ENCODE measurements around the gene RCAN2. TPM values are rescaled to one million over a fixed set of nuclear protein-coding genes. Genes with fewer than 3 reads are reported as not detected.

The RCAN2 gene
- total RNA-seq, result 1.2 and 1.4 TPM in 2 replicates
- 6.9 TPM for polyA plus RNA-seq (2012)

- DNase-seq (ENCODE audit: low read depth), result peak; percentile 53
Measured at GRCh38 chr6:46491201-46491627, at the start of gene RCAN2. Gene RCAN2, minus strand, starts transcription at chr6:46491449.

DNA sequence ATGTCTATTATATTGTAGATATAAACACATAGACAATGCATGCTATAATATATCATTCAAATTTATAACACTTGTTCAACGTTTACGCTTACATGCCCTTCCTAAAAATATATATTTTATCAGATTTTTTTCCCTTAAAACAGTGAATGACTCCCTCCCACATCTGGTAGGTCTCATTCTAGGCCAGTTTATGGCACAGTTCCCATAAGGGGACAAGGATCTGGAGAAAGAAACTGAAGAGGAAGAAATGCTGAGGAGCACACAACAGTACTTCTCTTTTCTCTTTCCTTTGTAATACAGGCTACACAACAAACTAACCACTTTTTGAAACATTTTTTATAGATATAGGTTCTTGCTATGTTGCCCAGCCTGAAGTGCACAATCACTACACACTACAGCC lies 48.6 kb upstream of the RCAN2 start:
- no peak for DNase-seq (ENCODE audit: low read depth)

DNA sequence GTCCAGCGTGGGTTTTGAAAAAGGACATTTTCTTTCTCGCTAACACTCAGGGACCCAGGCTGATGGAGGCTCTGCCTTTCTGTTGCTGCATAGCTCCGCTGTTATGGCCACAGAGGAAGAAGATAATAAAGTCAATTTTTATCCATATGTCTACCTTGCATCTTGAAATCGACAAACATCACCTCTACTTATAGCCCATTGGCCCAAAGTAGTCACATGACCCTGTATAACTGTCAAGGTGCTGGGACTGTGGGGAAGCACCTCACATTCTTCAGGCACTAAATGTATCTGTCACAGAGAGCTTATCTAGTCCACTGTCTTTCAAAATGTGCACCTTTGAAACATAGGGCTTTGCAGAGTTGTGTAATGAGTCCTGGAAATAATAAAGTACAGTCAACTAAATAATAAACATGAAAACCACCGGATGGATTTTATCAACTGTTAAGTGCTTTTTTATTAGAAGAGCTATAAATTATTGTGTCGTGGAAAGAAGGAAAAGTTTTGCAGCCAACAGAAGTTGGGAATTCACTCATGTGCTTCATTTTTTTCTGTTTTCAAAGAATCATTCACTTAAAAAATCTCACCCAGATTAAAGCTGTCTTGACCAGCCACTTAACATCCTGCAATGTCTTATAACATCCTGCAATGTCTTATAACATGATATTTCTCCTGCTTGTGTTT lies 47.7 kb upstream of the RCAN2 start:
- no peak for DNase-seq (ENCODE audit: low read depth)

DNA sequence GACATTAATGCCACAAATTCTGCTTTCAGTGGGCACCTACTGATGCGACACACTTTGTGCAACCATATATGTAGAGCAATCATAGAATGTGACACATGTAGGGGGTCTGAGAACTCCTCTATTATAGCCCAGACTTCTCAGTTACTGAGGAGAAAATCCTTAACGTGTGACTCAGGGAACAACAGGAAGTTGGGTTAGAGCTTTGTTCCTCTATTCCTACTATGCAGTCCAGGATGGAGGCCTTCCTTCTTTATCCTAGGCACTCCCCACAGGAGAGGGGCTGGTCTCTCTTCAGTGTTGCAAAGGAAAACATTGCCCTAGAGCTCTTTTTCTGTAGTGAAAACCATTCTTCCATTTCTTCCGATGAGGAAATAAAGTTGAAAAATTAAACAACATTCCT lies 39.6 kb upstream of the RCAN2 start:
- no peak for DNase-seq (ENCODE audit: low read depth)

- peak; percentile 5 for DNase-seq (ENCODE audit: low read depth)
Measured at GRCh38 chr6:46528961-46529750, 37.9 kb upstream of the RCAN2 start.

DNA sequence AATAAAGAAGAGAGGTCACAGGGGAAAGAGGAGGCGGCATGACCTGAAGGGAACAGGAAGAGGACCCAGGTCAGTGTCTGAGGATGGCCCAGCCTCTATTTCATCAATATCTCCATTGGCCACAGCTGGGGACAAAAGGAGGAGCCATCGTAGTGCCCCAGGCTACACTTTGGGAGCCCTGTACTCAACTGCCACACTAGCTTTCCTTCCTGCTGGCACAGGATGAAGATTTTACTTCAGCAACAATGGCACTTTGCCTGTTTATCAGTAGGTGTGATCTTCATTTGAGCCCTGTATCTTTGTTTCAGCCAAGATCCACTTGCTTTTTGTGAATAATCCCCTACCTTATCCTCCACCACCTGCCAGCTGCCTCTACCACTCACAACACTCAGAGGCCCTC lies 35.4 kb upstream of the RCAN2 start:
- DNase-seq (ENCODE audit: low read depth), result no peak

GRCh38 chr6:46525583-46525982 lies 34.3 kb upstream of the RCAN2 start:
- no peak for DNase-seq (ENCODE audit: low read depth)

- DNase-seq (ENCODE audit: low read depth), result peak; percentile 20
Measured at GRCh38 chr6:46521464-46521971, 30.3 kb upstream of the RCAN2 start.

- DNase-seq (ENCODE audit: low read depth), result no peak
Measured at GRCh38 chr6:46517202-46517601, 26.0 kb upstream of the RCAN2 start.

- no peak for DNase-seq (ENCODE audit: low read depth)
Measured at GRCh38 chr6:46513533-46513932, 22.3 kb upstream of the RCAN2 start.

DNA sequence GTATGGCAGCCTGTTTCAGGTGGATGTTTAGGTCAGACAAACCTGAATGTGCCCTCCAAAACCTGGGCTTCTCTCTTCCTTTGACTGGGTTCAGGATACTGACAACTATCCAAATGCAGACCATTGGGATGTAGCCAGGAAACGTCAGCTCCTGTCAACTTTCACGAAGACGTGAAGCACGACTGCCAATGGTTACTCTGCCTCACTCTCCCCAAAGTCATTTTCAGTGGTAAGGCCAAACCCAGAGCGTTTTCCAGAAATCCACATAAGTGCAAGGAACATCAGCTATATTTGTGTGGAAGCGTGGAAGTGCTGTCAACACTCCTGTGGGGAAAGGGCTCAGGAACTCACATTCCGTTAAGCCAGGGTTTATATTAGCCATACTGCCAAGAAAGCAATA lies 20.1 kb upstream of the RCAN2 start:
- DNase-seq (ENCODE audit: low read depth), result no peak

DNA sequence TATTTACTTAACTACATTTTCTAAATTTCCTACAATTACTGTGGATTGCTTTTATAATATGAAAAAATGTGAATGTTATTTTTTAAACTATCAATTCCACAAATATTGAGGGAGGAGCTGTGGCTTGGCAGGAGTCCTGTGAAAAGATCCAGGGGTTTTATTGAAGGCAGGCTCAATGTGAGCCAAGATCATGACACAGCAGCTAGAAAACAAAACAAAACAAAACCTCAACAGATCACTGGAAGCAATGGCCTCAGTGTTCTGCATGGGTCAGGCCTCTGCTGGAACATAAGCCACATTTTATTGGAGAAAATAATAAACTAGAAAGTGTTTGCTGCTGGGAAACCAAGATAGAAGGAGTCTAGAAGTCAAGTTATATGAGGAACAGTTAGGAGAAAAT lies 19.4 kb upstream of the RCAN2 start:
- peak; percentile 62 for DNase-seq (ENCODE audit: low read depth)

DNA sequence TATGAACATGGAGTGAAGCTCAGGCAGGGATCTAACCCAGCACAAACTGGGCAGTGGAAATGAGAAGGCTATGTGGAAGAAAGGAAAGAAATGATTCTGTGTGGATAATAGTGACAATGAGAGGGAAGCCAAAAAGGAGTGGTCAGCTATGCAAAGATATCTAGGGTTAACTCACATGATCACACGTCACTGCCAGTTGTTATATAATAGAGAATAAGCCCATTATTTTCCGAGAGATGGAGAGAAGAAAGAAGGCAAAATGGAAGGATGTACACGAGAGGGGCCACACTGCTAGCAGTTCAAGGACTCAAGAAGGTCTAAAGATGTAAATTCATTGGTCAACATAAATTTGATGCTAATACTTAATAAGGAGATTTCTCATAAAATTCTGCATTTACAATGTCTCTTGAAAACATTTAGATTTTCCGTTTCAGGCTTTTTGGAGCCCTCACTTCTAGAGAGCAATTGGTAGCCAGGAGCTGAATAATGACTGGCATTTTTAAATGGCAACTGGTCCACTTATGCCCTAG lies 18.8 kb upstream of the RCAN2 start:
- DNase-seq (ENCODE audit: low read depth), result no peak

- DNase-seq (ENCODE audit: low read depth), result no peak
Measured at GRCh38 chr6:46509063-46509462, 17.8 kb upstream of the RCAN2 start.

- DNase-seq (ENCODE audit: low read depth), result no peak
Measured at GRCh38 chr6:46507426-46507825, 16.2 kb upstream of the RCAN2 start.

DNA sequence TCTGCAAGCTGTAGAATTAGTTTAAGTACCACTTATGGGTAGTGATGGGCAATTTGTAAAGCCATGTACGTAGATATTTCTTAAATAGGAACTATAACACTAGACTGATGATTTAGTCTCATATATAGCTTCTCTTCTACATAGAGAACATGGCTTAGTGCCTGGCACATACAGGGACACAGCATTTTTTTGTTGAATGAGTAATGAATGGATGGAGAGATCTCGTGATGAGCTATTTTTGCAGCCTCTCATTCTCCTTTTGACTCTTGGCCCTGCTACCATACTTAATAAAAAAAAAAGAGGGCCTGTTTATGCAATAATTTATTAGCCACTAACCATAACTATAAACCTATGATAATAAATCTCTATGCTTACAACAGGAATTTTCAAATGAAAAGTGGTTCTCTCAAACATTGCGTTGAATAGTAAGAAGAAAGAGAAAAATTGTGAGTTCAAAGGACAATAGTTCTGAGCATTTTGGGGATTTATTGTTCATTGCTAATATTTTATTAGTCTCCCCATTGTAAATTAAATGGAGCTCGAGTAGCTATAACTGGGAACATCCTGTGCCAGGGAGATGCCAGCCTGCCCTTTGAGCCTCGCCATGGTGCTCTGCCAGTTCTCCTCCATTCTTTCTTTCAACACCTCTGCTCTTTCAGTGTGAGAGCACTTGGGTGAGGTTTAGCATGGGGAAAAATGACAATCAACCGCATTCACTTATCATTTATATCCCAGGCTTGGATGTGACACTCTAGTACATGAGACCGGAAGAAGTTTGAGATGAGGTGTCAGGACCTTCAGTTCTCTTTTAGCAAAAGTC lies 14.7 kb upstream of the RCAN2 start:
- DNase-seq (ENCODE audit: low read depth), result no peak

DNA sequence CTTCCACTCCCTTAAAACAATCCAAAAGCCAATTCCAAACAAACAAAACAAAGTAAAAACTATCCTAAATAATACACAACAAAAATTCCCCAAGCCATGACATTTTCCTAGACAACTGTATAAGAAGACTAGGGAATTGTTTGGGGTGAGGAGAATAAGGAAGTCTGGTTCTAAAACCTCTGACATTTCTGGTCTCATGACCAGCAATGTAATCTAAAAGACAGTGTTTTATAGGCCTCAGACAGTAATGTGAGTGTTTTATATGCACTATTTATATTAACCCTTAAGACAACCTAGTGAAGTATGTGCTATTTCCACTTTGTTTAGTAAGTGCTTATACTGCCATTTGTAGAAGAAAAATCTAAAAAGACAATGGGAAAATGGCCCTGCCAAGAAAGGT lies 13.0 kb upstream of the RCAN2 start:
- DNase-seq (ENCODE audit: low read depth), result no peak

DNA sequence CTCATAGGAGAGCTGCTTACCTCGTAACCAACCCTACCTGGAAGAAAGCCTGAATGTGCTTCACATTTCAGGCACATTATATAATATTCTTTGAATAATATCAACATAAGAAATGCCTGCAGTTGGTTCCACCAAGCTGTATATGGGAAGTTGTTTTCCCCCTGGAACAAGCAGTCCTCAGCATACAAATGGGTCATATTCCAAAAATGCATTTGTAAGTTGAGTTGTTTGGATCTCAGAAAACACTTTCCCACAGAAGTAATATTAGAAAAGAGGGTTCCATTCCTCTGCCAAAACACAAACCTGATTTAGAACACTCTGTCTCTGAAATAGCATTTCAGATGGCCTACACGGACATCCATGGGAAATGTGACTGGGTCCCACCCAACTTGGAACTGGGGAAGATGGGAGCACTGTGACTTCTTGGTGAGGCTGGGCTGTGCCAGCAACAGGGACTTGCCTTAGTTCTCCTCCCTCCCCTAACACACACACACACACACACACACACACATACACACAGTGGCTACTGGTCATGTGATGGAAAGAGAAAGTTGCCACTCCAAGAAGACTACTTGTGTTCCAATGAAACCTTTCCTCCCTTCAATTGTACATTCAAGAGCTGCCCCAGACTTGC lies 11.4 kb upstream of the RCAN2 start:
- DNase-seq (ENCODE audit: low read depth), result no peak

DNA sequence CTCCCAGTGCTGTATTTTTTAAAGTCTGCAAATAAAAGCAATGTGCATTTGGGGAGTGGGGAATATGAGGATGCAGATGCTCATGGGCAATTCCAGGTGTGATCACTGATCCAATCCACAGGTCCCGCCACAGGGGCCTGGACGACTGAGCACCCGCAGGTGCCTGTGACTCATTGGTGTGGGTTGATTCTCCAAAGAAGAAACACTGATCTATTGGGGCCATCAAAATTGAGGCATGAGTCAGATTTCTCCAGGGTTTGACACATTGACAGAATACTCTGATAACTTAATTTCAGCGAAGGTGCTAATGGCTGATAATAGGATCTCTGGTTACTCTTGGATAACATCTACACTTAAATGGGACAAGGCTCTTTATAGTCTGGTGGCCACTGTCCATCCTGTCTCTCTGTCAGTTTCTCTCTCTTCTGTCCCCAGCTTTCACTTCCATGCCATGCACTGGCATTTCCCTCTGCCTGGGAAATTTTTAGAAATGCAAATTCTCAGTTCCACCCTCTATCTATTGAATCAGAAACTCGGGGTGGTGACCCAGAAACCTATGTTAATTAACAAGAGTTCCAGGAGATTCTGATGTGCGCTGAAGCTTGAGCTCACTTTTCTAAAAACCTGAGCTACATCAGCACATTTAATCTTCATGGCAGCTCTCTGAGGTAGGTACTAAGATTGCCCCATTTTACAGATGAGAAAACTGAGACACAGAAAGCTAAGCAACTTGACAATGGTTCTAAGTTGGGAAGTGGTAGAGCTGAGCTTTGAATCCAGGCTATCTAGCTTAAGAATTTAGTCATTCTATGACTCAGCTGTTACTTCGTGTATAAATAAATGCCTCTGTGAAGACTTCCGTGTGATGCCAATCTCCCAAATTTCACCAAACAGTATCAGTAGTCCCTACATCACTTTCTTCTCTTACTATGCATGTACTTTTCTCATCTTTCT lies 10.2 kb upstream of the RCAN2 start:
- DNase-seq (ENCODE audit: low read depth), result peak; percentile 13

DNA sequence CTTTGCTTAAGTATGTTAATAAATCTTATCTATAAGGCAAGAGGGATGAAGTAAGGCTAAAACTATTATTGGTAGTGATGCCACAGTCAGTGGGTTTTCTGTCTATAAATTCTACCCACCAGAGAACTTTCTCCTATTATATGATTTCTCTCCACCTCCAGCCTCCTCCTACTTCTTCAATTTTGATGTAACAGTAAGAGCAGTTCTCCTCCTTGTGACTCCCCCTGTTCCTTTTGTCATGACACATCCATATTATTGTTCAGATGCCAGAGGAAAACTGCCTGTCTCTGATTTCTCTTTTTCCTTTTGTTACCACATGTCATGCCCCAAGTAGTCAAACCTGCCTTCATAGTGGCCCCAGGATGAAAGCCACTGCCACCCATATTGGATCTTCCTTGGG lies 9.1 kb upstream of the RCAN2 start:
- DNase-seq (ENCODE audit: low read depth), result no peak

Data from myocyte (in vitro differentiated cells).